KMS-11 (cell line): ENCODE results near the gene UTP14A.
A peak's percentile ranks its signal among the peaks of the same experiment; 100 is the strongest.

ENCODE experiments used
- H2AFZ ChIP-seq: fragments of 200-600 bp; sonication (generic); 2 replicates; pipeline ENCODE4 v1.6.1; 2016; ENCODE audit warnings: antibody characterized with exemption, mixed run types, low read depth
- H3K27ac ChIP-seq: fragments of 200-600 bp; sonication (generic); 2 replicates; pipeline ENCODE4 v1.6.1; 2016; ENCODE audit warnings: mild to moderate bottlenecking, mixed run types
- H3K27me3 ChIP-seq: fragments of 200-600 bp; sonication (generic); 2 replicates; pipeline ENCODE4 v1.6.1; 2017; ENCODE audit warnings: mild to moderate bottlenecking, low read depth, mixed run types, moderate library complexity; ENCODE audit not compliant: insufficient read depth
- H3K36me3 ChIP-seq: fragments of 200-600 bp; sonication (generic); 2 replicates; pipeline ENCODE4 v1.6.1; 2017; ENCODE audit warnings: mild to moderate bottlenecking, mixed run types; ENCODE audit not compliant: insufficient read depth
- H3K4me1 ChIP-seq: fragments of 200-600 bp; sonication (generic); 2 replicates; pipeline ENCODE4 v1.6.1; 2016; ENCODE audit warnings: mild to moderate bottlenecking, low read depth, mixed run types; ENCODE audit not compliant: poor library complexity, severe bottlenecking
- H3K4me2 ChIP-seq: fragments of 200-600 bp; sonication (generic); 2 replicates; pipeline ENCODE4 v1.7.0; 2016; ENCODE audit warnings: mild to moderate bottlenecking, mixed run types
- H3K4me3 ChIP-seq: fragments of 200-600 bp; sonication (generic); IDR thresholded peaks from 2 replicates; pipeline ENCODE4 v1.6.1; 2017; ENCODE audit warnings: low read depth, low read length, mixed read lengths; ENCODE audit not compliant: insufficient read depth
- H3K79me2 ChIP-seq: fragments of 200-600 bp; sonication (generic); 2 replicates; pipeline ENCODE4 v1.6.1; 2016; ENCODE audit warnings: low read depth, mixed run types; ENCODE audit not compliant: insufficient read depth
- H3K9ac ChIP-seq: fragments of 200-600 bp; sonication (generic); 2 replicates; pipeline ENCODE4 v1.6.1; 2016; ENCODE audit warnings: mild to moderate bottlenecking, mixed run types
- H4K20me1 ChIP-seq: fragments of 200-600 bp; sonication (generic); 2 replicates; pipeline ENCODE4 v1.6.1; 2016; ENCODE audit warnings: mild to moderate bottlenecking, mixed run types; ENCODE audit not compliant: insufficient read depth
- TF ChIP-seq, protein P1 (sequence below): fragments of 200-600 bp; sonication (generic); conservative IDR thresholded peaks from 2 replicates; pipeline ENCODE4 v1.6.1; 2017; ENCODE audit warnings: low read depth, mild to moderate bottlenecking, antibody characterized with exemption, low read length, moderate library complexity, mixed read lengths

The UTP14A gene

GRCh38 chrX:129959493-129959832 lies 53.5 kb downstream of the UTP14A start:
- H3K79me2 ChIP-seq = no peaks in the 10 kb centered on the region
- H3K4me1 ChIP-seq = peaks cover 22% of the 10 kb centered on the region
- H2AFZ ChIP-seq = no peak overlapping the region
- H3K9ac ChIP-seq = no peak overlapping the region
- H3K4me3 ChIP-seq = no peak overlapping the region
- H3K27me3 ChIP-seq = no peaks in the 10 kb centered on the region
- H4K20me1 ChIP-seq = no peaks in the 10 kb centered on the region
- H3K36me3 ChIP-seq = no peaks in the 10 kb centered on the region
- no peak overlapping the region for H3K4me2 ChIP-seq
- TF ChIP-seq, protein P1, sequence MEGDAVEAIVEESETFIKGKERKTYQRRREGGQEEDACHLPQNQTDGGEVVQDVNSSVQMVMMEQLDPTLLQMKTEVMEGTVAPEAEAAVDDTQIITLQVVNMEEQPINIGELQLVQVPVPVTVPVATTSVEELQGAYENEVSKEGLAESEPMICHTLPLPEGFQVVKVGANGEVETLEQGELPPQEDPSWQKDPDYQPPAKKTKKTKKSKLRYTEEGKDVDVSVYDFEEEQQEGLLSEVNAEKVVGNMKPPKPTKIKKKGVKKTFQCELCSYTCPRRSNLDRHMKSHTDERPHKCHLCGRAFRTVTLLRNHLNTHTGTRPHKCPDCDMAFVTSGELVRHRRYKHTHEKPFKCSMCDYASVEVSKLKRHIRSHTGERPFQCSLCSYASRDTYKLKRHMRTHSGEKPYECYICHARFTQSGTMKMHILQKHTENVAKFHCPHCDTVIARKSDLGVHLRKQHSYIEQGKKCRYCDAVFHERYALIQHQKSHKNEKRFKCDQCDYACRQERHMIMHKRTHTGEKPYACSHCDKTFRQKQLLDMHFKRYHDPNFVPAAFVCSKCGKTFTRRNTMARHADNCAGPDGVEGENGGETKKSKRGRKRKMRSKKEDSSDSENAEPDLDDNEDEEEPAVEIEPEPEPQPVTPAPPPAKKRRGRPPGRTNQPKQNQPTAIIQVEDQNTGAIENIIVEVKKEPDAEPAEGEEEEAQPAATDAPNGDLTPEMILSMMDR = no peak
- H3K27ac ChIP-seq = no peak overlapping the region

DNA sequence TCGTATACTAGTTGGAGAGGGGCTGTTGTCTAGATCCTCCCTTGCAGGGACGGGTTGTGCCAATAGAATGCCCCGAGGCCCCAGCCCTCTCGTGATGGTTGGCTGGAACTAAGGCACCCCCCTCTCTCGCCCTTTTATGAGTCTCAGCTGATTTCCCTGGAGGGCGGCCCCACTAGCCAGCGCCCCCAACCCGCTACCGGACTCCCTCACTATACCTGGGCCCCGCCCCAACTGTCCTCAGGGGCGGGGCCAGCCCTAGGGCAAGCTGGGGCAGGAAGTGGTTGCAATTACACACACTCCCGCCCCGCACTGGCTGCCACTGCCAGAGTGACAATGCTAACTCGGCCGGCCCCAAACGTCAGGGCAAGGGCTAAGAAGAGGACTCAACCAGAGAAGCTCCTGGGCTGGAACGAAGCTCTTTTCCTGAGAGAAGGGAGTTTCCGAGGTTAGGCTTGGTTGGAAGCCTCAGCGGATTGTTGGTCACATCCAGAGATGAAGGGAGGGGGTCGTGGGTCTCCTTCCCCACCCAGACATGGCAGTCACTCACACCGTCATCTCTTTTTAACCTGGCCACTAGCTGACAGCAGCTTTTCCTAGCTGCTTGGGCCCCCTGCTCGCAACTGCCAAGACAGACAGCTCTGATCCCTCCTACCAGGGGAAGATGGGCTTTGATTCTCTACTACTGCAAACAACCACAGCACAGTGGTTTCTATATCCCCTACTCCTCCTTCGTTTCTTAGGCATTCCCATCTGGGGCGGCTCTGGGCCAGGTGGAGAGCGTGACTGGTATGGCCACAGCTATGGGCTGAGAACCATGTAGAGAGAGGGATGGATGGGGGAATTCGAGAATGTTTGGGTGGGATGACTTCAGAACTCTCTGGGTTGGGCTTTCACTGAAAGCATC lies 55.5 kb downstream of the UTP14A start:
- H3K27me3 ChIP-seq = no peaks in the 10 kb centered on the region
- H3K4me2 ChIP-seq = peak overlapping the region; percentile 100
- H2AFZ ChIP-seq = peak overlapping the region; percentile 78
- peak overlapping the region; percentile 73; the same call in 1 of the 2 replicates for H3K9ac ChIP-seq
- H4K20me1 ChIP-seq = no peaks in the 10 kb centered on the region
- H3K36me3 ChIP-seq = no peaks in the 10 kb centered on the region
- H3K4me3 ChIP-seq = no peak overlapping the region
- peak overlapping the region; percentile 80 for H3K27ac ChIP-seq
- no peaks in the 10 kb centered on the region for H3K79me2 ChIP-seq
- peaks cover 13% of the 10 kb centered on the region for H3K4me1 ChIP-seq
- TF ChIP-seq, protein P1 = no peak

DNA sequence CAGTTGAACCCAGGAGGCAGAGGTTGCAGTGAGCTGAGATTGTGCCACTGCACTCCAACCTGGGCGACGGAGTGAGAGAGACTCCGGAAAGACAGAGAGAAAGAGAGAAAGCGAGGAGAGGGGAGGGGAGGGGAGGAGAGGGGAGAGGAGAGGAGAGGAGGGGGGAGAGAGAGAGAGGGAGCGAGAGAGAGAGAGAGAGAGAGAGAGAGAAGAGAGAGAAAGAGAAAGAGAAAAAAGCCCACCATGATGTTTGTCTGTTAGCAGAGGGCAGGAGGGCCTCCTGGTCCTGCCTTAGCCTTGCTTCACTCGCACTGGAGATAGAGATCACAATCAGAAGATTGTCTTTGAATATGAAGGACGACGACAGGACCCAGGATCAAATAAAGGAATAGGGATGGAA lies 57.8 kb downstream of the UTP14A start:
- H4K20me1 ChIP-seq = no peaks in the 10 kb centered on the region
- H3K4me1 ChIP-seq = peaks cover 7% of the 10 kb centered on the region
- no peaks in the 10 kb centered on the region for H3K79me2 ChIP-seq
- no peaks in the 10 kb centered on the region for H3K27me3 ChIP-seq
- H3K9ac ChIP-seq = no peak overlapping the region
- no peak overlapping the region for H3K4me2 ChIP-seq
- no peak overlapping the region for H2AFZ ChIP-seq
- H3K4me3 ChIP-seq = no peak overlapping the region
- H3K36me3 ChIP-seq = no peaks in the 10 kb centered on the region
- TF ChIP-seq, protein P1 = no peak
- H3K27ac ChIP-seq = no peak overlapping the region

DNA sequence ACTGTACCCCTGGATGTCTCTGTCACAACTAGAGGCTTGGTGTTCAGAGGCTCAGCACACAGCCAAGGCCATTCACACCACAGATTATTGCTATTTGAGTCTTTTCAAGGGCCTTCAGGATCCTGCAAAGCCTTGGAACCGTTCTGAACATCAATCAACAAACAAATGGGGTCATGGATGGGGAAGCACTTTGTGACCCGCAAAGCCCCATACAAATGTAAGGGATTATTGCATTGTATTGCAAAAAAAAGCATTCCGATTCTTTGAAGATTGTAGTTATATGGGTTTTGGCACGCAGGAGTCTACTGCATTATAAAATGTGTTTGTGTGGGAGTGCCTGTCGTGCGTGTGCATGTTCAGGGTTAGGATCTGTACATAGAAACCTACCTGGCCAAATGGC lies 59.2 kb downstream of the UTP14A start:
- Histone ChIP-seq H3K4me3 (no peak overlapping the region), H3K9ac (no peak overlapping the region), H3K27ac (no peak overlapping the region), H3K36me3 (no peaks in the 10 kb centered on the region), H3K27me3 (no peaks in the 10 kb centered on the region), H3K4me1 (peaks cover 7% of the 10 kb centered on the region), H4K20me1 (no peaks in the 10 kb centered on the region), H3K4me2 (no peak overlapping the region), H2AFZ (no peak overlapping the region), H3K79me2 (no peaks in the 10 kb centered on the region)
- TF ChIP-seq, protein P1 = no peak
